Endothelial cell of umbilical vein (primary cell): ENCODE measurements around the gene WEE2. TPM values are rescaled to one million over a fixed set of nuclear protein-coding genes. Genes with fewer than 3 reads are reported as not detected.

Source experiments
- BruUV-seq: library from RNA; stranded (reverse); fragments of 400-500 nt; replicated peaks from 2 replicates; lab custom pipeline; 2021; lab: Mats Ljungman, UMichigan
- CTCF ChIA-PET: fragments of 300-600, 350-600 bp; sonication (Branson Sonifier 250); formaldehyde crosslinking; loops from one replicate; lab custom pipeline; 2021; ENCODE audit warnings: antibody characterized with exemption, inconsistent platforms; lab: Charles Lee
- POLR2A ChIA-PET: fragments of 300-600, 350-600 bp; sonication (Branson Sonifier 250); formaldehyde crosslinking; loops from one replicate; lab custom pipeline; 2021; ENCODE audit warnings: antibody characterized with exemption, inconsistent platforms; lab: Charles Lee
- DNase-seq: peaks from one replicate; pipeline ENCODE4 v3.0.0-alpha.2; 2011; ENCODE audit warnings: low read depth, low spot score
- FAIRE-seq: peaks from 2 replicates; lab custom pipeline; 2011; peaks lifted over from hg19 to GRCh38; lab: Jason Lieb, UNC
- H2AFZ ChIP-seq: 2 replicates; pipeline ENCODE4 v1.6.0; 2012; ENCODE audit warnings: low read depth, low read length, control low read depth, inconsistent platforms
- H3K27ac ChIP-seq: 2 replicates; pipeline ENCODE4 v1.5.1; 2011; ENCODE audit warnings: low read depth, mild to moderate bottlenecking, control low read depth, low read length, moderate library complexity; ENCODE audit not compliant: insufficient read depth
- H3K27me3 ChIP-seq, 2 experiments: 2 replicates each; pipeline versions ENCODE4 v1.6.0 to v1.6.1; 2011; ENCODE audit warnings: low read length in 2 of 2, mixed read lengths in 1 of 2; ENCODE audit not compliant: control insufficient read depth in 2 of 2, insufficient read depth in 2 of 2
- H3K36me3 ChIP-seq, 2 experiments: 2 replicates in 1 of 2; 3 replicates in 1 of 2; pipeline ENCODE4 v1.5.1; 2011; ENCODE audit warnings: low read length in 2 of 2, mild to moderate bottlenecking in 1 of 2, moderate library complexity in 1 of 2; ENCODE audit not compliant: control insufficient read depth in 2 of 2, insufficient read depth in 2 of 2; ENCODE audit errors: extremely low read depth in 1 of 2
- H3K4me1 ChIP-seq: 3 replicates; pipeline ENCODE4 v1.5.1; 2011; ENCODE audit warnings: mild to moderate bottlenecking, low read length; ENCODE audit not compliant: control insufficient read depth, insufficient read depth; ENCODE audit errors: extremely low read depth
- H3K4me2 ChIP-seq: 2 replicates; pipeline ENCODE4 v1.6.1; 2011; ENCODE audit warnings: low read length, control low read depth, mixed read lengths; ENCODE audit not compliant: insufficient read depth
- H3K4me3 ChIP-seq, 3 experiments: fragments of 200-600 bp in 1 of 3; sonication (generic), shearing (Covaris generic) in 1 of 3; replicated peaks in 1 of 3; 2 replicates each; pipeline ENCODE4 v1.5.1; 2011 to 2016; ENCODE audit warnings: control low read depth in 3 of 3, low read length in 3 of 3, mild to moderate bottlenecking in 2 of 3, inconsistent platforms in 1 of 3, low read depth in 1 of 3, moderate library complexity in 1 of 3; ENCODE audit not compliant: insufficient read depth in 1 of 3
- H3K79me2 ChIP-seq: 2 replicates; pipeline ENCODE4 v1.6.0; 2012; ENCODE audit warnings: low read length, inconsistent platforms; ENCODE audit not compliant: control insufficient read depth, insufficient read depth
- H3K9ac ChIP-seq: replicated peaks from 2 replicates; pipeline ENCODE3; 2011; ENCODE audit warnings: low read length, control low read depth; ENCODE audit not compliant: insufficient read depth; ENCODE audit errors: extremely low read depth
- H3K9me1 ChIP-seq: replicated peaks from 3 replicates; pipeline ENCODE4 v1.6.0; 2011; ENCODE audit warnings: mild to moderate bottlenecking, low read length; ENCODE audit not compliant: control insufficient read depth, insufficient read depth; ENCODE audit errors: extremely low read depth
- H3K9me3 ChIP-seq: replicated peaks from 2 replicates; pipeline ENCODE4 v1.5.1; 2012; ENCODE audit warnings: low read length, inconsistent platforms; ENCODE audit not compliant: control insufficient read depth, insufficient read depth
- H4K20me1 ChIP-seq: replicated peaks from 2 replicates; pipeline ENCODE3; 2011; ENCODE audit warnings: mild to moderate bottlenecking, low read length; ENCODE audit not compliant: control insufficient read depth, insufficient read depth; ENCODE audit errors: extremely low read depth
- CTCF ChIP-seq, 2 donors: IDR thresholded peaks; 1 replicate in 1 of 2; 2 replicates in 1 of 2; pipeline ENCODE4 v1.5.1; 2011; ENCODE audit warnings: low read length in 2 of 2, mild to moderate bottlenecking in 2 of 2, moderate library complexity in 2 of 2, control low read depth in 1 of 2, inconsistent platforms in 1 of 2, low read depth in 1 of 2; ENCODE audit not compliant: insufficient read depth in 1 of 2; ENCODE audit errors: extremely low read depth in 1 of 2
- FOS ChIP-seq: IDR thresholded peaks from 2 replicates; pipeline ENCODE4 v1.6.1; 2011; ENCODE audit warnings: mild to moderate bottlenecking, low read length, moderate library complexity, borderline replicate concordance; ENCODE audit not compliant: insufficient read depth
- GATA2 ChIP-seq: IDR thresholded peaks from 2 replicates; pipeline ENCODE4 v1.7.0; 2011; ENCODE audit warnings: low read depth, mild to moderate bottlenecking, moderate library complexity, mixed read lengths, low read length; ENCODE audit not compliant: insufficient read length, insufficient read depth
- JUN ChIP-seq: IDR thresholded peaks from 2 replicates; pipeline ENCODE4 v1.6.1; 2011; ENCODE audit warnings: borderline replicate concordance, low read depth; ENCODE audit not compliant: insufficient read length, insufficient read depth
- MYC ChIP-seq: IDR thresholded peaks from one replicate; pipeline ENCODE4 v1.6.1; 2011; ENCODE audit warnings: mild to moderate bottlenecking, low read depth, low read length
- POLR2A ChIP-seq: IDR thresholded peaks from 2 replicates; pipeline ENCODE4 v1.6.1; 2012; ENCODE audit warnings: low read depth, mild to moderate bottlenecking, control low read depth, low read length
- POLR2AphosphoS5 ChIP-seq: IDR thresholded peaks from 2 replicates; pipeline ENCODE4 v1.6.1; 2012; ENCODE audit warnings: low read depth, mild to moderate bottlenecking, control low read depth, low read length, moderate library complexity; ENCODE audit not compliant: insufficient read depth
- dilution Hi-C: fragments of 300-500 bp; cut with MboI; formaldehyde crosslinking; loops from one replicate; pipeline ENCODE4 v1.15.0; 2019; ENCODE audit warnings: low sequenced_read_pairs; ENCODE audit not compliant: extremely low pct_ligation_motif_present
- intact Hi-C: fragments of 100-400 bp; cut with micrococcal nuclease; formaldehyde crosslinking; loops from one replicate; pipeline ENCODE4 v1.10.0; 2022
- polyA plus RNA-seq, 4 experiments: library from polyadenylated mRNA; depleted of rRNA in 3 of 4; stranded (reverse) in 3 of 4; unstranded in 1 of 4; fragments of >200 nt; gene quantifications; 2 replicates each; pipeline versions ENCODE4 v1.2.1 to v1.2.3, GENCODE V29; 2011 to 2012; ENCODE audit warnings: missing spikeins in 1 of 4
- total RNA-seq: library from RNA; stranded (reverse); gene quantifications from 2 replicates; pipeline ENCODE4 v1.2.3, GENCODE V29; 2021

Gene WEE2
- total and polyA plus RNA-seq, 2 donors (not counting 3 experiments of a cell fraction or from before 2014, with no cell fraction given), result not detected

- peak overlapping the region; percentile 84 for H3K9ac ChIP-seq
- peak overlapping the region; percentile 62 for H3K4me2 ChIP-seq
- DNase-seq, result peak; percentile 37
- H4K20me1 ChIP-seq, result no peaks in the 10 kb centered on the region
- no peaks in the 10 kb centered on the region for H3K9me1 ChIP-seq
- TF ChIP-seq CTCF (IDR thresholded peaks at IDR 0.05; ENCODE audit: extremely low read depth in 1 of 2, insufficient read depth in 1 of 2, low read depth in 1 of 2, low read length in 2 of 2), result no peak
- no peak for TF ChIP-seq POLR2AphosphoS5
- TF ChIP-seq FOS, result no peak
- no peak for TF ChIP-seq MYC
- H3K79me2 ChIP-seq, result no peaks in the 10 kb centered on the region
- intact Hi-C loops (loop anchor here (10.0 kb wide), 1 partner anchor 1629 kb away; no protein-coding TSS in a partner anchor), dilution Hi-C loops (no loop called here)
- BruUV-seq, result no TSS peak
- H2AFZ ChIP-seq, result no peak overlapping the region
- ChIA-PET POLR2A (no interaction called here), CTCF (interaction anchor here (1.0 to 4.1 kb wide), 5 partner anchors 14 to 113 kb away, joined by 3 to 75 read pairs (median 9); no protein-coding TSS in a partner anchor)
- H3K4me1 ChIP-seq, result peaks cover 32% of the 10 kb centered on the region
- H3K27ac ChIP-seq, result peak overlapping the region; percentile 99
- no peak for FAIRE-seq
- H3K27me3 ChIP-seq, result no peaks in the 10 kb centered on the region
- no peaks in the 10 kb centered on the region for H3K9me3 ChIP-seq
- H3K36me3 ChIP-seq, result peaks cover 0 to 3% of the 10 kb centered on the region in 2 experiments
- H3K4me3 ChIP-seq, result peak overlapping the region in 1 of 3 experiments; percentile 34
Measured at GRCh38 chr7:141673346-141673745, 34.8 kb upstream of the WEE2 start.

- H3K27me3 ChIP-seq, result no peaks in the 10 kb centered on the region
- H3K9me3 ChIP-seq, result no peaks in the 10 kb centered on the region
- BruUV-seq, result no TSS peak
- dilution Hi-C loops, result no loop called here
- no peaks in the 10 kb centered on the region for H3K79me2 ChIP-seq
- intact Hi-C loops, result loop anchor here (1.0 to 10.0 kb wide), 8 partner anchors 11 to 1629 kb away; partner anchors contain the start of genes AGK and SSBP1
- POLR2A ChIA-PET, result interaction anchor here (1.1 kb wide), 1 partner anchor 64 kb away, joined by 3 read pairs; the partner anchor contains the start of gene SSBP1
- H3K9ac ChIP-seq, result peak overlapping the region; percentile 84
- peak overlapping the region; percentile 62 for H3K4me2 ChIP-seq
- peak overlapping the region in 1 of 3 experiments; percentile 34 for H3K4me3 ChIP-seq
- H3K4me1 ChIP-seq, result peaks cover 32% of the 10 kb centered on the region
- peak; percentile 14 for TF ChIP-seq GATA2
- no peak for TF ChIP-seq POLR2A
- TF ChIP-seq MYC, result no peak
- TF ChIP-seq JUN, result peak; percentile 86
- TF ChIP-seq POLR2AphosphoS5, result peak; percentile 59
- peak; percentile 77 for TF ChIP-seq FOS
- no peak for TF ChIP-seq CTCF (IDR thresholded peaks at IDR 0.05; ENCODE audit: extremely low read depth in 1 of 2, insufficient read depth in 1 of 2, low read depth in 1 of 2, low read length in 2 of 2)
- H3K36me3 ChIP-seq, result no peaks in the 10 kb centered on the region
- DNase-seq (peak; percentile 97), FAIRE-seq (peak; percentile 95)
- peak overlapping the region; percentile 30 for H2AFZ ChIP-seq
- no peaks in the 10 kb centered on the region for H4K20me1 ChIP-seq
- CTCF ChIA-PET, result interaction anchor here (0.8 to 4.1 kb wide), 13 partner anchors 14 to 141 kb away, joined by 3 to 75 read pairs (median 6); partner anchors contain the start of genes SSBP1 and WEE2
- H3K27ac ChIP-seq, result peak overlapping the region; percentile 99
- H3K9me1 ChIP-seq, result no peaks in the 10 kb centered on the region
Measured at GRCh38 chr7:141674171-141674671, 33.9 kb upstream of the WEE2 start.
